Heart right ventricle (tissue), 16 donors: ENCODE data around the gene SMURF2. TPM values are rescaled to one million over a fixed set of nuclear protein-coding genes. Genes with fewer than 3 reads are reported as not detected.

Experiments
- ATAC-seq, 8 donors: fragments of 200-7000 bp; cut with Tn5 transposase; one replicate each; pipeline ENCODE4 v1.9.1; 2020; ENCODE audit warnings: mild to moderate bottlenecking in 8 of 8, moderate library complexity in 8 of 8, moderate number of reproducible peaks in 1 of 8
- DNase-seq, 2 donors: peaks; one replicate each; pipeline ENCODE4 v3.0.0-alpha.2; 2020
- H3K27ac ChIP-seq, 10 donors: fragments of 200-600 bp; sonication (generic) in 2 of 10; one replicate each; pipeline versions ENCODE4 v1.5.0 to v1.8.0; 2020 to 2022; ENCODE audit warnings: mild to moderate bottlenecking in 3 of 10
- H3K27me3 ChIP-seq, 7 donors: fragments of 200-600 bp; one replicate each; pipeline ENCODE4 v1.8.0; 2021 to 2022; ENCODE audit warnings: mild to moderate bottlenecking in 2 of 7
- H3K36me3 ChIP-seq, 9 donors: fragments of 200-600 bp; sonication (generic) in 1 of 9; one replicate each; pipeline versions ENCODE4 v1.5.0 to v1.8.0; 2020 to 2022; ENCODE audit warnings: mild to moderate bottlenecking in 2 of 9
- H3K4me1 ChIP-seq, 9 donors: fragments of 200-600 bp; sonication (generic) in 1 of 9; one replicate each; pipeline versions ENCODE4 v1.5.0 to v1.8.0; 2020 to 2022; ENCODE audit warnings: mild to moderate bottlenecking in 4 of 9
- H3K4me3 ChIP-seq, 10 donors: fragments of 200-600 bp; sonication (generic) in 2 of 10; one replicate each; pipeline versions ENCODE4 v1.5.0 to v1.8.0; 2020 to 2022; ENCODE audit warnings: mild to moderate bottlenecking in 7 of 10, moderate library complexity in 2 of 10
- H3K9me3 ChIP-seq, 11 donors: fragments of 200-600 bp in 10 of 11; sonication (generic) in 2 of 11; one replicate each; pipeline versions ENCODE4 v1.5.0 to v1.8.0; 2013 to 2022; ENCODE audit warnings: mild to moderate bottlenecking in 2 of 11, control low read depth in 1 of 11, moderate library complexity in 1 of 11
- CTCF ChIP-seq, 9 donors: fragments of 200-600 bp; sonication (generic) in 2 of 9; IDR thresholded peaks; one replicate each; pipeline versions ENCODE4 v1.5.0 to v1.8.0; 2021 to 2022; ENCODE audit warnings: antibody characterized with exemption in 9 of 9, mild to moderate bottlenecking in 5 of 9, moderate library complexity in 1 of 9
- WGBS, 2 donors: extraction: QIAGEN DNeasy Blood & Tissue Kit; methylation state at CpG; one replicate each; pipeline ENCODE4 v1.1.7; 2013; ENCODE audit warnings: inconsistent platforms in 1 of 2; 5-methylcytosine and 5-hydroxymethylcytosine counted together
- intact Hi-C, 10 donors: fragments of 100-400 bp; cut with DNase I; formaldehyde crosslinking; loops; one replicate each; pipeline versions ENCODE4 v1.11.1 to v1.14.2; 2022
- polyA plus RNA-seq, 2 donors: library from polyadenylated mRNA; stranded (reverse); fragments of 200-250 nt; gene quantifications; one replicate each; pipeline ENCODE4 v1.2.3, GENCODE V29; 2013
- total RNA-seq, 10 donors: library from RNA; stranded (reverse); fragmentation: NEBNext Ultra II Directional in 3 of 10; extraction: Animal tissue kit (Norgen Biotek cat#: 25700) in 3 of 10; gene quantifications; one replicate each; pipeline versions ENCODE4 v1.2.1 to v1.2.4, GENCODE V29; 2021 to 2023
- donor health status: Arrhythmogenic right ventricular cardiomyopathy.
- donor health status: ischemic (EF 13 %, LVEDD 7.1; RV severe dilation, severe dysfunction).
- donor health status: healthy with polysubstance abuse.
- donor health status: DM: no; HTN: yes; CAD: no.
- donor health status: DM: no; HTN: no; CAD: no.
- donor health status: ischemic (EF 25% LVEDD 6.9; RV normal size, moderate dysfunction).
- donor health status: ischemic (EF 25% LVEDD 5.7; RV mildly dilated, moderate dysfunction).
- donor health status: healthy.
- donor health status: DM: yes; HTN: yes; CAD: no.
- donor health status: Ischemic cardiomyopathy.
- donor health status: ischemic (EF 35%, LVEDD 5.7; RV mildly dilated, moderate dysfunction).
- donor health status: nonischemic (EF 11% LVEDD 7.7; RV severe dilation, severe dysfunction).
- donor health status: DM: yes; HTN: yes; CAD: no.
- donor health status: PGD.
- donor health status: ischemic (EF 29% LVEDD 5.4; RV normal size, mild dysfunction).
- donor health status: nonischemic (EF 23%, LVEDD 6.1; RV moderate dilation, normal function).

Gene SMURF2
- total and polyA plus RNA-seq, 12 donors, result 4.0 to 15.5 (median 12.2) TPM

GRCh38 chr17:64658931-64659330 lies 3.2 kb downstream of the SMURF2 start:
- H3K27me3 ChIP-seq, result no peaks in the 10 kb centered on the region
- H3K4me3 ChIP-seq, result no peak overlapping the region
- DNase-seq (no peak), ATAC-seq (no peak)
- H3K27ac ChIP-seq, result no peak overlapping the region
- no peak for TF ChIP-seq CTCF (IDR thresholded peaks at IDR 0.05)
- peaks cover 0 to 57% (median 31%) of the 10 kb centered on the region in 9 donors for H3K4me1 ChIP-seq
- no peaks in the 10 kb centered on the region for H3K36me3 ChIP-seq
- peaks cover 0 to 10% (median 4%) of the 10 kb centered on the region in 11 donors for H3K9me3 ChIP-seq
- intact Hi-C loops, result no loop called here

- no peak for TF ChIP-seq CTCF (IDR thresholded peaks at IDR 0.05)
- intact Hi-C loops, result no loop called here
Measured at GRCh38 chr17:64657610-64658125, 4.4 kb downstream of the SMURF2 start.

GRCh38 chr17:64655704-64656103 lies 6.4 kb downstream of the SMURF2 start:
- H3K9me3 ChIP-seq, result peaks cover 0 to 10% (median 4%) of the 10 kb centered on the region in 11 donors
- no peak overlapping the region for H3K4me3 ChIP-seq
- no peak overlapping the region for H3K27ac ChIP-seq
- TF ChIP-seq CTCF (IDR thresholded peaks at IDR 0.05), result no peak
- H3K4me1 ChIP-seq, result peaks cover 0 to 58% (median 30%) of the 10 kb centered on the region in 9 donors
- DNase-seq, result no peak
- intact Hi-C loops, result no loop called here
- WGBS, 2 donors, result 98 to 100% methylated on average over 2 of the region's 2 CpGs
- H3K27me3 ChIP-seq, result no peaks in the 10 kb centered on the region
- no peaks in the 10 kb centered on the region for H3K36me3 ChIP-seq
- ATAC-seq, result no peak

More at GRCh38 chr17:64657610-64658125, 4.4 kb downstream of the SMURF2 start:
- H3K27me3 ChIP-seq, result no peaks in the 10 kb centered on the region
- 83 to 84% methylated on average over 6 of the region's 6 CpGs for WGBS, 2 donors
- ATAC-seq, result no peak
- H3K4me3 ChIP-seq, result no peak overlapping the region
- H3K4me1 ChIP-seq, result peaks cover 0 to 61% (median 31%) of the 10 kb centered on the region in 9 donors
- DNase-seq, result no peak
- H3K27ac ChIP-seq, result no peak overlapping the region
- peaks cover 0 to 10% (median 4%) of the 10 kb centered on the region in 11 donors for H3K9me3 ChIP-seq
- no peaks in the 10 kb centered on the region for H3K36me3 ChIP-seq

GRCh38 chr17:64653985-64654355 lies 8.1 kb downstream of the SMURF2 start:
- intact Hi-C loops, result loop anchor here in 1 of 10 donors (5.0 kb wide), 1 partner anchor 232 kb away; no protein-coding TSS in a partner anchor
- Histone ChIP-seq H3K27me3 (no peaks in the 10 kb centered on the region), H3K4me1 (peaks cover 0 to 47% (median 19%) of the 10 kb centered on the region in 9 donors), H3K4me3 (no peak overlapping the region), H3K36me3 (no peaks in the 10 kb centered on the region), H3K27ac (no peak overlapping the region), H3K9me3 (peaks cover 0 to 10% (median 4%) of the 10 kb centered on the region in 11 donors)
- no peak for DNase-seq
- no peak for ATAC-seq
- TF ChIP-seq CTCF (IDR thresholded peaks at IDR 0.05), result no peak
- 83 to 85% methylated on average over 4 of the region's 4 CpGs for WGBS, 2 donors
